NCI-H1930 (cell line): Measurements from ENCODE around the gene VASH2.

Experiments used
- DNase-seq, 2 experiments: peaks; one replicate each; lab custom pipeline; 2025; lab: John Stamatoyannopoulos, UW

Gene VASH2

GRCh38 chr1:212930986-212931678 is 19.2 kb upstream of the VASH2 start:
- DNase-seq: no peak

GRCh38 chr1:212933815-212934471 is 16.4 kb upstream of the VASH2 start:
- no peak for DNase-seq

GRCh38 chr1:212935387-212935981 is 14.9 kb upstream of the VASH2 start:
- DNase-seq: no peak

- no peak for DNase-seq
These were observed 13.3 kb upstream of the VASH2 start for GRCh38 chr1:212937034-212937433.

- DNase-seq: no peak
These were observed 11.5 kb upstream of the VASH2 start for GRCh38 chr1:212938846-212939245.

- DNase-seq: no peak
These were observed 8.9 kb upstream of the VASH2 start for GRCh38 chr1:212941452-212941851.

- DNase-seq: no peak
These were observed 7.5 kb upstream of the VASH2 start for GRCh38 chr1:212942679-212943392.

GRCh38 chr1:212943393-212943710 is 7.0 kb upstream of the VASH2 start:
- DNase-seq: no peak

- DNase-seq: no peak
These were observed 6.0 kb upstream of the VASH2 start for GRCh38 chr1:212944229-212944901.

GRCh38 chr1:212945056-212945455 is 5.3 kb upstream of the VASH2 start:
- DNase-seq: no peak

- DNase-seq: no peak
These were observed 4.7 kb upstream of the VASH2 start for GRCh38 chr1:212945463-212946160.

GRCh38 chr1:212946872-212947271 is 3.5 kb upstream of the VASH2 start:
- DNase-seq: no peak

- DNase-seq: no peak
These were observed 570 bp upstream of the VASH2 start for GRCh38 chr1:212949771-212950170.

GRCh38 chr1:212951126-212951946 is 995 bp downstream of the VASH2 start:
- no peak for DNase-seq

- DNase-seq: no peak
These were observed 1.8 kb downstream of the VASH2 start for GRCh38 chr1:212951947-212952640.

- no peak for DNase-seq
These were observed 2.3 kb downstream of the VASH2 start for GRCh38 chr1:212952641-212952976.

GRCh38 chr1:212953321-212953720 is 3.0 kb downstream of the VASH2 start:
- DNase-seq: no peak

GRCh38 chr1:212954514-212954913 is 4.2 kb downstream of the VASH2 start:
- DNase-seq: no peak

GRCh38 chr1:212955098-212955497 is 4.8 kb downstream of the VASH2 start:
- no peak for DNase-seq

- DNase-seq: no peak
These were observed 5.8 kb downstream of the VASH2 start for GRCh38 chr1:212955961-212956620.
